GM18508 (cell line): ENCODE measurements around the gene TPK1.
"Not testable (repeated sequence)": the region's sequence is repeated elsewhere in the genome, so short reads cannot be mapped to it uniquely, and the experiment has no call there.

Source experiments
- ATAC-seq: cut with Tn5 transposase; IDR thresholded peaks from one replicate; pipeline ENCODE4 v1.9.1; 2021; ENCODE audit warnings: moderate number of reproducible peaks; ENCODE audit not compliant: insufficient read depth, unreplicated experiment

The TPK1 gene

DNA sequence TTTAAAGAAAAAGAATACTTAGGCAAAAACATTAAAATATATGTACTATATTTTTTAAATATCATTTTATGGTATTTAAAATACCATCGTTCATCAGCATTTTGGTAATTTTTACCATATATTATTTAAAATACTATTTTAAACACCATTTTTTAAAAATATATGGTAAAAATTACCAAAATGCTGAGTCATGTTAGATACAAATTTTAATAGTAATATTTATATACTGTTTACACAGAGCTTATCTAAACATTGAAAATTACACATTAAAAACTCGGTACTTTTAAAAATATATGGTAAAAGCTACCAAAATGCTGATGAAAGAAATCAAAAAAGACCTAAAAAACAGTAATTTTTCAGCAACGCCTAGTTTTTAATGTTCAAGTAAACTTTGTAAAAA, 105.6 kb downstream of the TPK1 start:
- ATAC-seq, result no peak

DNA sequence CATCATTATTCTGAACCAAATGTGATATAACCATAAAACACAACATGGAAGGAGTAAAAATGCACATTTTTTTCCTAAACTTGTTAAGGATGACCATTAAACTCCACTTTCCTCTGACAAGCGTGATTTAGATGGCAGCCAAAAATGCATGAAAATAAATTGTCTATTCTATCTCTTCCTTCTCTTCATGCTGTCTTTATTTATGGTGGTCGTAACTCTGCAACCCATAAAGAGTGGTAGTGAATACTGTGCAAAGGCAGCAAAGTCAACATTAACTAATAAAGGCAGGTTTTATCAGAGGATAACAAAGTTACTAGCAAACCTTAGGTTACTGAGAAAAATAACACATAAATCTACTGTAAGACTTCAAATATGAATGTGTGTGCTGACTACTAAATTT, 106.6 kb downstream of the TPK1 start:
- no peak for ATAC-seq

DNA sequence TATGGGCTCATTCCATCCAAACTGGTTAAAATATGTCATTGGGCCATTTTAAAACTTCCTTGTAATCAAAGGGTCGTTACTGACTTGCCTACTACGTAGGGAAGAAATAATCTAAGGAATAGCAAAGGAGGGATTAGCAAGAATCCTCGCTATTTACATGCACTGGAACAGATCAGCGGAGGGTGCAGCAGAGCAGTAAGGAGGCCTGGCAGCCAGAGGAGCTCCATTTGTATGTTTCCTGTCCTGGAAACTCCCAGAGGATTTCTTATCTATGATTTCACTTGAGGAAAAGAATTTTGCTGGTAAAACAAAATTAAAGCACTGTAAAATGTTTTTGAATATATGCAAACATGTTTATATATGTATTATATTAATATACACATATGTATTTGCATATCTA, 107.3 kb downstream of the TPK1 start:
- no peak for ATAC-seq

DNA sequence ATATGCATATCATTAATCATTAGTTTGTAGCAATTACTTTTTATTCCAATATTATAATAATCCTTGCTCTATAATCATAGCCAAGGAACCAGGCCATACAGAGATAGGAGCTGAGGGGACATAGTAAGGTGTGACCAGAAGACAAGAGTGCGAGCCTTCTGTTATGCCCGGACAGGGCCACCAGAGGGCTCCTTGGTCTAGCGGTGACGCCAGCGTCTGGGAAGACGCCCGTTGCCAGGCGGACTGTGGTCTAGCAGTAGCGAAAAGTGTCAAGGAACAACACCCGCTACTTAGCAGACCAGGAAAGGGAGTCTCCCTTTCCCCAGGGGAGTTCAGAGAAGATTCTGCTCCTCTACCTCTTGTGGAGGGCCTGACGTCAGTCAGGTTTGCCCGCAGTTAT, 109.0 kb downstream of the TPK1 start:
- ATAC-seq, result not testable (repeated sequence)

DNA sequence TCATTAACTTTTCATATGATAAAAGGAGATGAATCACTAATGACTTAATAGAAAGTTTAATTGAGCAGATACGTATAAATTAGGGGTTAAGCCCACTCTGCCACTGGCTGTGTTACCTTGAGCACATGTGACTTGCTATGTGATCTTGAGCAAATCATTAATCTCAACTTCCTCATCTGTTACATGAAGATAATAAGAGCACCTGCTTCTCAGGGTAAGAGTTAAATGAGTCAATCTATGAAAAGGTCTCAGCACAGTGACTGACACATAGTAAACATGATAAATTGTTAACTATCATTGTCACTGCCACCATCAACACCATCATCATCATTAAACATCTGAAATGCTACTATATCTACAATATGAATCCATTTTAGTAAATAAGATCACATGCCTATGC, 110.8 kb downstream of the TPK1 start:
- ATAC-seq, result peak; percentile 100

DNA sequence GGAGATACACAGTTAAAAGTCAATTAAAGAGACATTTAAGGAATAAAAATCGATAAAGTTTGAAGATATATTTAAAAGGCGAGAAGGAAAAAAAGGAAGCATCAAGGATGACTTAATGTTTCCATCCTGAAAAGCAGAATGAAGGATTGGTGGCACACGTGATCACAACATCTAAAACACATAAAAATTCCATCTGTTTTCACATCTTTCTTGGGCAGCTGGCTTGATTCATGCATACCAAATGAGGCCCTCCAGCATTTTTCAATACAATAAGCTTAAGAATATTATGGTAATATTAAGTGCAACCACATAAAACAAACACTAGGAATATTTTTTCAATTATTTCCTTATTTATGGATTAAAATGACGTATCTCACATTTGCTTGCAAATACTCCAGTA, 112.6 kb downstream of the TPK1 start:
- no peak for ATAC-seq

DNA sequence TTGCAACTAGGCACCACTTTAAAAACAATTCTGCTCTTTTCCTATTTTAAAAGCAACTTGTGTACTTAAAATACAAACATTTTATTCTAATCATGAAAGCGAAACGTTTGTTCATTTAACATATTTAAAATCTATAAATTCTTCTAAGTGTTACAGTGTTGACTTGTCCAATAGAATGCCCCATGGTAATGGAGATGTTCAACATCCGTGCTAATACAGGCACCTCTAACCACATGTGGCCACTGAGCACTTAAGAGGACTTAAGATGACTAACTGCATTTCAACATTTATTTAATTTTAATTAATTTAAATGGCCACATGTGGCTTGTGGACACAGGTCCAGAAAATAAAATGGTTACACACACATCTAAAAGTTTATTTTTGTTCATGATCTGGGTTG, 115.1 kb downstream of the TPK1 start:
- no peak for ATAC-seq

DNA sequence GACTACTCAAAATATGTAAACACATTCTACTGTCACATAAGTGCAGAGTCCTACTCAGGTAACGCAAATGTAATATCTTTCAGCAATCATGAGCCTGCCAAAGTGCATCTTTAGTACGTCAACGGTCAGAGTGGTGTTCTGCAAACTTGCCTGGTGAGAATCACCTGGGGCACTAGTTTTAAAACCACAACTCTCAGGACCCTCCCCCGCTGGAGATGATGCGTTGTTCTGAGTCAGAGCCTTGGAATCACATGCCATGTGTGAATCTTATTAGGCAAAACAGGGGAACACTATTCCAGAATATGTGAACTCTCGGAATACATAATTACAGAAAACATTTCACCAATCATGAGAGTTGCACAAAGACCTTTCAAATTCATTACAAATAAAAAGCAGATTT, 115.7 kb downstream of the TPK1 start:
- no peak for ATAC-seq

DNA sequence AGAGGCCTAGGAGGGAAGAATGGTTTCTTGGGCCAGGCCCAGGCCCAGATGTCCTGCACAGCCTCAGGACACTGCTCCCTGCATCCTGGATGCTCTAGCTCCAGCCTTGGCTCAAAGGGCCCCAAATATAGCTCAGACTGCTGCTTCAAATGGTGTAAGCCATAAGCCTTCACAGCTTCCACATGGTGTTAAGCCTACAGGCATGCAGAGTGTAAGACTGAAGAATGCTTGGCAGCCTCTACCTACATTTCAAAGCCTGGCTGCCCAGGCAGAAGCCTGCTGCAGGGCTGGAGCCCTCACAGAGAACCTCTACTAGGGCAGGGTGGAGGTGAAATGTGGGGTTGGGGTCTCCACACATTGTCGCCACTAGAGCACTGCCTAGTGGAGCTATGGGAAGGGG, 118.1 kb downstream of the TPK1 start:
- no peak for ATAC-seq

DNA sequence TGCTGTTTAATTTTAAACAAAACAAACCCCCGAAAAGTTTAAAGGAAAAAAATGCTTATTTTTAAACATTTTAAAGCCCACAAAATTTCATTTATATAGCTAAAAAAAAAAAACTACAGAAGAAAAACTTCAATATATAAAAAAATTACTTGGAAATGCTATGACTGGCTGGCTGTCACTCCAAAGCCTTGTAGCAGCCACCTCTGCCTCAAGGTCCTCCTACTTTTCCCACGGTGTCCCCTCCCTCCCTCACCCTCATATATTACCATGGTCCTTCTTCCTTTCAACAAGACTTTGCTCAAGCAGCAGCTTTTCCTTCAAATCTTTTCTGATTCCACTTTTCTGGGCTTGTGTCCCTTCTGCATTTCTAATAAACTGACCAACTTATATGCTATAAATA, 122.0 kb downstream of the TPK1 start:
- no peak for ATAC-seq

DNA sequence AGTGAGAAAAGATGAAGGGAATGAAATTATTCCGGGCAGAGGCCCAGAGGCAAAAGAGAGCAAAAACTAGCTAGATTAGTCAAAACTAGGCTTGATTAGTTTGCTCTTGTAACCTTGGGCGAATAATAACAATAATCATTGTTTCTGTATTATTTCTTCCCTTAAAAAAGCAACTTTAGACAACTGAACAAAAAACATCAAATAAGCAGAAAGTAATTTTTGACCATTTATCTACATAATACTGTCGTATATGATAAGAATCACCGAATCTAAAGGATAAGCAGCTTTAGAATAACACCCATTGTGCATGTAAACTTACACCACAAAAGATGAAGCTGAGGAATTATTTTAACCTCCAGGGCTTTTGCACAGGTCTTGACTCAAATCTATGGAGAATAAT, 125.1 kb downstream of the TPK1 start:
- ATAC-seq, result no peak

DNA sequence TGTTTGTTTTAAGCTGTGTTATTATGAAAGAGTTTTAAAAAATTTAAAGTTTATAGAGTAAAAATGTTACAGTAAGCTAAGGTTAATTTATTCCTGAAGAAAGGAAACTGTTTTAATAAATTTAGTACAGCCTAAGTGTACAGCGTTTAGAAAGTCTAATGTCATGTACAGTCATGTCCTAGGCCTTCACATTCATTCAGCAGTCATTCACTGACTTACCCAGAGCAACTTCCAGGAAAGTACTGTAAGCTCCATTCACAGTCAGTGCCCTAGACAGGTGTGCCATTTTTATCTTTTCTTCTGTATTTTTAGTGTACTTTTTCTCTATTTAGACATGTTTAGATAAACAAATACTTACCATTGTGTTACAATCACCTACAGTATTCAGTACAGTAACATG, 126.8 kb downstream of the TPK1 start:
- no peak for ATAC-seq

DNA sequence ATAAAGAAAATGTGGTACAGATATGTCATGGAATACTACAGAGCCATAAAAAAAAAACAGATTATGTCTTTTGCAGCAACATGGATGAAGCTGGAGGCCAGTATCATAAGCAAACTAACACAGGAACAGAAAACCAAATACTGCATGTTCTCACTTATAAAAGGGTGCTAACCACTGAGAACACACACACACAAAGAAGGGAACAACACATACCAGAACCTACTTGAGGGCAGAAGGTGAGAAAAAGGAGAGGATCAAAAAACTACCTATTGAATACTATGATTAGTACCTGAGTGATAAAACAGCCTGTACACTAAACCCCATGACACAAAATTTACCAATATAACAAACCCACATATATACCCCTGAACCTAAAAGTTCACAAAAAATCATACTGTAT, 144.6 kb downstream of the TPK1 start:
- no peak for ATAC-seq

DNA sequence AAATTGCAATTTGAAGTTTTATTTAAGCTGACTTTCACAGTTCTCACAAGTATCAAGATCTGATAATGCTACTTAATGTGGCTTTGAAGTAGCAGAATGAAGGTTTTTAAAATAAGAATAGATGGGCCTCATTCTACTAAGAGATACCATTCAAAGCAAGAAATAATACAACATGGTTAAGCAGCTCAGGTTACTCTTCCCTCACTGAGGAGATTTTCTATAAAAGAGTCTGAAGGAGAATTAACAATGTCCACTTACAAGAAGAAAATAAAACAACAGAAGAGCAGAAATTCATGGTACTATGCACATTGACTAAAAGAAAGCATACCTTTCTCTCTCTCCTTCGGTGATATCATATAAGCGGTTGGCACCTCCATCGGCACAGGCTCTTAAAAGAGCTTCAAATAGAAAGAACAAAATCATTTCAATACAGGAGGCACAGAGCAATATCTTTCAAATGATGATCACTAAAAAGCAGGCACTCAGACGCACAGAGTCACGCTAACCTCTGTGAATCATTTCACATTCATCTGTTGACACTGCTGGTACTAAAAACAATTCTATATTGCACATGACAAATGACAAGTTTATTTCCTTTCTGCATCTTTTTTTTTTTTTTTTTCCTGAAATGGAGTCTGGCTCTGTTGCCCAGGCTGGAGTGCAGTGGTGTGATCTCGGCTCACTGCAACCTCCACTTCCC, 153.1 kb downstream of the TPK1 start:
- ATAC-seq, result no peak

DNA sequence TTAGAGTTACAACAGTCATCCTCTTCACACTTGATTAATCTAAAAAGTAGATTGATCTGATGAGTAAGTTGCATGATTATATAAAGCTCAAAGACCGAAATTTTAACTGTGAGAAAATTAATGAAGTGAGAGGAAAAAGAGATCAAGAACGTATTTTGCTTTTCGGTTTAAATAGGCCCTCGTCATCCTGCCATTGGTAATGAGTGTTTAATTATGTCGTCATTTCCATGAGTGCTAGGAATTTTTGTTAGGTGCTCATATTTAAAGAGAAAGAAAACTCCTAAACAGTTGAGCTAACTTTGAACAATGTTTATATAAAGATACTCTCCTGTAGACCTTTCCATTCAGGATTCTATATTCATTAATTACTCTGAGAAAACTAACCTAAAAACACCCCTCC, 159.4 kb downstream of the TPK1 start:
- no peak for ATAC-seq

DNA sequence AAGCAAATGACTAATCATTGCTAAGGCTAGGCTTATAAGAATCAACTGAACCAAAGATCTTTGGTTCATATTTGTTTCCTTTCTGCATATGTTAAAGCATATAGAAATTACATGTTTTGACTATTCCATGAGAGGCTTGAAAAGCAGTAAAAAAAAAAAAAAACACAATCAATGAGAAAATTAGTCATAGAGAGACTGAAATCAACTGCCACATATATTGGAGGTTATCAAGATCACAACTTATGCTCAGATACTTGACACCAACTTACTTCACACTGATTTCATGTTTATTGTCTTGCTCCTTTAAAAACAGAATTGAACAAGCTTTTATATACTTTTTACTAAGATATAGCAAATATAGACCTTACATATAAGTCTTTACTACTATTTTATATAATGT, 161.3 kb downstream of the TPK1 start:
- ATAC-seq, result no peak

DNA sequence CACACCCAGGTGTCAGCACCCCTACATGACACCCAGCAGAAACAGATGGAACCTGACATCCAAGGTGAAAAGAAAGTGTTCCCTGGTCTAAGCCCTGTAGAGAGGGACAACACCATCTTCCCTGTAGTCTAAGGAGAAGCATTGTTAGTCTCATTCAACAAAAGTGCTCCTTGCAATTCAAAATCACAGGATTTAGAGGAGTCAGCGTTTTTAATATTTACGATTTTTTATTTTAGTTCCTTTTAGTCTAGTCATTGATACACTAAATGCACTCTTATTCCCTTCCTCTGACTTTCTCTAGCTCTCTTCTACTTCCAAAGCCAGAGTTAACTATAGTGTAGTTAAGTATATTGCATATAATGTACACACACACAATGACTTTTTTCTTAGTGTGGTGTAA, 163.0 kb downstream of the TPK1 start:
- ATAC-seq, result no peak

DNA sequence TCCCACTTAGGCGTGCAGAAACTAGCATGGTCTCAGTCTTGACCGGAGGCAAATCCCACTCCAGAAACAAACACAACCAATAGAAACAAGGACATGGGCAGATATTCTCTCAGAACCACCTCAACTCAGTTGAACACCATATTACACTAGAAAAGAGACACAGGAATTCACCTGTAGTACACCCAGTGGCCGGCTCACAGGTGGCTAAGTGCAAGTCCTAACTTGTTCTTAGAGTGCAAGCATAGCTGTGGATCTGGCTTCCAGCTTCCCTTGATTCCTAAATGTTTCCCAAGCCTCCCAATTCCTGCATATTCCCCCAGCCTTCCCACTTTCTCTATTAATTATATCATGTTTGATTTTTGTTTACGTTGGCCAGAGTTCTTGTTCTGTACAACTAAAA, 164.4 kb downstream of the TPK1 start:
- no peak for ATAC-seq

DNA sequence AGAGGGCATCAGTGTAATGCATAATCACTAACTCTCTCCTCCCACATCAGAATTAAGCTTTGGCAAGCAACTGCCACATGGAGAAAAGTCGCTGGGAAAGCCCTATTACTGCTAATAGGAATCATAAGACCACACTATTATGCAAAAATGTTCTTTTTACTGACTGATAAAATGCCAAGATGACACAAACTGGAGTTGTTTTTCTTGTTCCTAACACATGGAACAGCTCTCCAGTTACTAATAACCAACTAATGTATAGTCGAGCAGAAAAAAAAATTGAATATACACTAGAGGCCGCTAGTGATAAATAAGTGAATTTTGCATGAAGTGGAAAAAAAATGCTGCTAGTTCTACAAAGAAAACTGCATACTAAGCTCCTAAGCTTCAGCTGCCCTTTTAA, 165.6 kb downstream of the TPK1 start:
- no peak for ATAC-seq

DNA sequence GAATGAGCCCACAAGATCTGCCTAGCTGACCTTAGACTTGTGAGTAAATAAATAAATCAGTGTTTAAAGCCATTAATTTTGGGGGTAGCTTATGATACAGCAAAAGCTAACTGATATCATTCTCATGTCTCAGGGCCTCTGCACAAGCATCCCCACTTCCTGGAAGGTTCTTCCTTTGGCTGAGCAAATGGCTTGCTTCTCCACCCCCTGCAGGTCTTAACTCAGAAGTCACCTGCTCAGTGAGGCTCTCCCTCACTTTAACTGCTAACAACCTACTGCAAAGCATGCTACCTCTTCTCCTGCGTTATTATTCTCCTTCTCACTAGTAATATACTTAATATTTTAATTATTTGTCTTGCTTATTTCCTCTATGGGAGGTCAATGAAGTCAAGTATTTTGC, 167.3 kb downstream of the TPK1 start:
- ATAC-seq, result no peak

DNA sequence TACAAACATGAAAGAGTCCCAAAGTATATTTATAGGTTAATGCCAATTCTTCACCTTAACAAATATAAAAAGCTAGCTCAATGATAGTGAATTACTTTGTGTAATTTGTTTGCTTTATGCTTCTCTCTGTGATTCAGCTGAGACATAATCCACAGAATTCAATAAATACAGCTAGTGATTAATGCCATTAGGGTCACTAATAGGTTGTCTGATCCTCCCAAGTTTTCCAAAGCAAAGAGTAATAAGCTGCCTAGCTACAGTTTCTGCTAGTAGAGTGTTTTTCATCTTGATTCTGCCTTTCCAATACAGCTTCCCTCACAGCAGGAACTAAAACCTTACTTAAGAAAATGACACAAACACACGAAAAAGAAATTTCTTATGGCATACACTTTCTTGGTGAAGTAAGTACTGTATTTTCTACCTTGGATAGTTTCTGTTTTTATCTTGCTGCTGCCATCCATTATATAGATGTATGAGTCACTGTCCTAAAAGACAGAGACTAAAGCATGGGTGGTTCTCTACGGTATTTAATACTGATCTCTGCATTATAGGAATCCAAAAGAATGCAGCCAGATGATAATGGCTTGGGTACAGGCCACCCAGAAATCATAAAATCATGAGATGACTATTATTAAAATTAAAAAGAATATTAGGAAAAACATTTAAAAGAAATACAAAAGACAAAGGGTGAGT, 170.0 kb downstream of the TPK1 start:
- no peak for ATAC-seq

DNA sequence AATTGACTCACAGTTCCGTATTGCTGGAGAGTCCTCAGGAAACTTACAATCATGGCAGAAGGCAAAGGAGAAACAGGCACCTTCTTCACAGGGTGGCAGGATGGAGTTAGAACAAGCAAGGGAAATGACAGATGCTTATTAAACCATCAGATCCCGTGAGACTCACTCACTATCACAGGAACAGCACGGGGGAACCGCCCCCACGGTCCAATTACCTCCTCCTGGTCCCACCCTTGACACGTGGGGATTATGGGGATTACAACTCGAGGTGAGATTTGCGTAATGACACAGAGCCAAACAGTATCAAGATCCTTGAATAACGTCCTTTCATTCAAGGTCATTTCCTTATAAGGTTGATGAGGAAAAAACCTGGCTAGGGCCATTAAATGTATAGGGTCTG, 176.6 kb downstream of the TPK1 start:
- no peak for ATAC-seq
